ENCODE measurements around the gene RBBP4.

DNA sequence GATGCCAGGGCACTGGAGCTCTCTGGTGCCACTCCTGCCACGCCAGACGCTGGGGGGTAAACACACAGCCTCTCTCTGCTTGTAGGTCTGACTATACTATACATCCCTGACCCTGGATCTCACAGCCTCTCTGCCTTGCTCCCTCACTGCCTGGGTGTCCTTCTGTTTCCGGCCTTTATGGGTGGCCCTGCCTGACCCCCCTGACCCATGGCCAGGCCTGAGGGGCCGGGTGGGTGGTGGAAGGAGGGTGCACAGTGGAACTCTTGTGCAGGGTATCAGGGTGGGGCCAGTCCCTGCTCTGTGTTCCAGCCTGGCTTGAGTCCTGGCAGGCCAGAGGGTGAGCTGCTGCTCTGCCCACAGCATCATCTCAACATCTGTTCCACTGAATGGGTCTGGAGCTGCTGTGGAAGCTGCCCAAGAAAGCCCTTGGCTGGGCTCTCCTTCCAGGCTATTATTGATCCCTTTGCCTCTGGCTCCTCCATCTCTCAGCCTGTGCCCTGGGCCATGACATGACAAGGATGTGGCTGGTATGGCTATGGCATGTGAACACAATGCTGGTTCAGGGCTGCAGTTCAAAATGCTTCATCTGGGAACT, 68.8 kb downstream of the RBBP4 start:
- no peak for TF ChIP-seq POLR2A (IDR thresholded peaks at IDR 0.05)
- TF ChIP-seq, protein P1, sequence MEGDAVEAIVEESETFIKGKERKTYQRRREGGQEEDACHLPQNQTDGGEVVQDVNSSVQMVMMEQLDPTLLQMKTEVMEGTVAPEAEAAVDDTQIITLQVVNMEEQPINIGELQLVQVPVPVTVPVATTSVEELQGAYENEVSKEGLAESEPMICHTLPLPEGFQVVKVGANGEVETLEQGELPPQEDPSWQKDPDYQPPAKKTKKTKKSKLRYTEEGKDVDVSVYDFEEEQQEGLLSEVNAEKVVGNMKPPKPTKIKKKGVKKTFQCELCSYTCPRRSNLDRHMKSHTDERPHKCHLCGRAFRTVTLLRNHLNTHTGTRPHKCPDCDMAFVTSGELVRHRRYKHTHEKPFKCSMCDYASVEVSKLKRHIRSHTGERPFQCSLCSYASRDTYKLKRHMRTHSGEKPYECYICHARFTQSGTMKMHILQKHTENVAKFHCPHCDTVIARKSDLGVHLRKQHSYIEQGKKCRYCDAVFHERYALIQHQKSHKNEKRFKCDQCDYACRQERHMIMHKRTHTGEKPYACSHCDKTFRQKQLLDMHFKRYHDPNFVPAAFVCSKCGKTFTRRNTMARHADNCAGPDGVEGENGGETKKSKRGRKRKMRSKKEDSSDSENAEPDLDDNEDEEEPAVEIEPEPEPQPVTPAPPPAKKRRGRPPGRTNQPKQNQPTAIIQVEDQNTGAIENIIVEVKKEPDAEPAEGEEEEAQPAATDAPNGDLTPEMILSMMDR (IDR thresholded peaks at IDR 0.05 in 4 of 5, conservative IDR thresholded peaks at IDR 0.05 in 1 of 5): no peak

Data from gastrocnemius medialis (tissue), 4 donors.